DMS114 treated with DMSO at 0.1 percent for 48 hours (cell line): ENCODE data around the gene LUM.

Experiments
- DNase-seq: peaks from one replicate; lab custom pipeline; 2025; ENCODE audit not compliant: unreplicated experiment; lab: John Stamatoyannopoulos, UW

Gene LUM

GRCh38 chr12:91111366-91112325 is at the start of gene LUM:
Gene LUM, minus strand, starts transcription at chr12:91111494. Its CDS starts 2,515 bp downstream, at chr12:91108979.
- DNase-seq, result peak; percentile 70

GRCh38 chr12:91161009-91161408 is 49.7 kb upstream of the LUM start:
- DNase-seq, result no peak

- no peak for DNase-seq
Measured at GRCh38 chr12:91155990-91156389, 44.7 kb upstream of the LUM start.

GRCh38 chr12:91154131-91154530 is 42.8 kb upstream of the LUM start:
- no peak for DNase-seq

GRCh38 chr12:91144053-91144452 is 32.8 kb upstream of the LUM start:
- DNase-seq, result no peak

- no peak for DNase-seq
Measured at GRCh38 chr12:91143206-91143605, 31.9 kb upstream of the LUM start.

GRCh38 chr12:91142221-91142631 is 30.9 kb upstream of the LUM start:
- no peak for DNase-seq

- DNase-seq, result no peak
Measured at GRCh38 chr12:91140026-91140931, 29.0 kb upstream of the LUM start.

GRCh38 chr12:91139286-91139685 is 28.0 kb upstream of the LUM start:
- DNase-seq, result no peak

- no peak for DNase-seq
Measured at GRCh38 chr12:91138337-91138920, 27.1 kb upstream of the LUM start.

GRCh38 chr12:91133871-91134270 is 22.6 kb upstream of the LUM start:
- DNase-seq, result no peak

- DNase-seq, result no peak
Measured at GRCh38 chr12:91129662-91130362, 18.5 kb upstream of the LUM start.

- DNase-seq, result no peak
Measured at GRCh38 chr12:91127751-91128150, 16.5 kb upstream of the LUM start.

GRCh38 chr12:91127306-91127705 is 16.0 kb upstream of the LUM start:
- no peak for DNase-seq

- DNase-seq, result no peak
Measured at GRCh38 chr12:91126516-91126915, 15.2 kb upstream of the LUM start.

GRCh38 chr12:91123236-91123916 is 12.1 kb upstream of the LUM start:
- no peak for DNase-seq

- no peak for DNase-seq
Measured at GRCh38 chr12:91120781-91121180, 9.5 kb upstream of the LUM start.

- no peak for DNase-seq
Measured at GRCh38 chr12:91119089-91119488, 7.8 kb upstream of the LUM start.

GRCh38 chr12:91113621-91114020 is 2.3 kb upstream of the LUM start:
- DNase-seq, result peak; percentile 59

- no peak for DNase-seq
Measured at GRCh38 chr12:91110311-91110924, 876 bp downstream of the LUM start.
